ENCODE results near the gene MIXL1.

The MIXL1 gene

GRCh38 chr1:226212545-226212944 lies 10.9 kb upstream of the MIXL1 start:
- DNase-seq (ENCODE audit: extremely low read depth, low read depth) = no peak
- H3K4me3 ChIP-seq (replicated peaks; ENCODE audit: low read depth, low read length) = no peak overlapping the region
- TF ChIP-seq CTCF (IDR thresholded peaks at IDR 0.05; ENCODE audit: low read depth, low read length, missing control alignments) = no peak

GRCh38 chr1:226215239-226215638 lies 8.2 kb upstream of the MIXL1 start:
- H3K4me3 ChIP-seq (replicated peaks; ENCODE audit: low read depth, low read length) = no peak overlapping the region
- no peak for TF ChIP-seq CTCF (IDR thresholded peaks at IDR 0.05; ENCODE audit: low read depth, low read length, missing control alignments)
- DNase-seq (ENCODE audit: extremely low read depth, low read depth) = no peak

GRCh38 chr1:226216056-226216455 lies 7.4 kb upstream of the MIXL1 start:
- no peak for DNase-seq (ENCODE audit: extremely low read depth, low read depth)
- TF ChIP-seq CTCF (IDR thresholded peaks at IDR 0.05; ENCODE audit: low read depth, low read length, missing control alignments) = no peak
- no peak overlapping the region for H3K4me3 ChIP-seq (replicated peaks; ENCODE audit: low read depth, low read length)

- no peak for TF ChIP-seq CTCF (IDR thresholded peaks at IDR 0.05; ENCODE audit: low read depth, low read length, missing control alignments)
- H3K4me3 ChIP-seq (replicated peaks; ENCODE audit: low read depth, low read length) = no peak overlapping the region
- DNase-seq (ENCODE audit: extremely low read depth, low read depth) = no peak
Measured at GRCh38 chr1:226217273-226217672, 6.2 kb upstream of the MIXL1 start.

- DNase-seq (ENCODE audit: extremely low read depth, low read depth) = no peak
- no peak for TF ChIP-seq CTCF (IDR thresholded peaks at IDR 0.05; ENCODE audit: low read depth, low read length, missing control alignments)
- no peak overlapping the region for H3K4me3 ChIP-seq (replicated peaks; ENCODE audit: low read depth, low read length)
Measured at GRCh38 chr1:226220473-226221189, 2.8 kb upstream of the MIXL1 start.

- no peak for TF ChIP-seq CTCF (IDR thresholded peaks at IDR 0.05; ENCODE audit: low read depth, low read length, missing control alignments)
- no peak for DNase-seq (ENCODE audit: extremely low read depth, low read depth)
- no peak overlapping the region for H3K4me3 ChIP-seq (replicated peaks; ENCODE audit: low read depth, low read length)
Measured at GRCh38 chr1:226222686-226223085, 778 bp upstream of the MIXL1 start.

- H3K4me3 ChIP-seq (replicated peaks; ENCODE audit: low read depth, low read length) = peak overlapping the region; percentile 33
- TF ChIP-seq CTCF (IDR thresholded peaks at IDR 0.05; ENCODE audit: low read depth, low read length, missing control alignments) = no peak
- no peak for DNase-seq (ENCODE audit: extremely low read depth, low read depth)
Measured at GRCh38 chr1:226223786-226224244, 351 bp downstream of the MIXL1 start.
